HG03354 (cell line): Measurements from ENCODE around the gene USP5.
"Not testable (repeated sequence)": the region's sequence is repeated elsewhere in the genome, so short reads cannot be mapped to it uniquely, and the experiment has no call there.

Source experiments
- ATAC-seq: cut with Tn5 transposase; IDR thresholded peaks from one replicate; pipeline ENCODE4 v1.9.1; 2021; ENCODE audit warnings: mild to moderate bottlenecking; ENCODE audit not compliant: unreplicated experiment, poor library complexity, severe bottlenecking

Gene USP5

GRCh38 chr12:6860942-6861341, 9.0 kb downstream of the USP5 start:
- no peak for ATAC-seq

- ATAC-seq, result no peak
These were observed 9.4 kb downstream of the USP5 start for GRCh38 chr12:6861391-6861790.

GRCh38 chr12:6863033-6863432, 11.1 kb downstream of the USP5 start:
- ATAC-seq, result no peak

DNA sequence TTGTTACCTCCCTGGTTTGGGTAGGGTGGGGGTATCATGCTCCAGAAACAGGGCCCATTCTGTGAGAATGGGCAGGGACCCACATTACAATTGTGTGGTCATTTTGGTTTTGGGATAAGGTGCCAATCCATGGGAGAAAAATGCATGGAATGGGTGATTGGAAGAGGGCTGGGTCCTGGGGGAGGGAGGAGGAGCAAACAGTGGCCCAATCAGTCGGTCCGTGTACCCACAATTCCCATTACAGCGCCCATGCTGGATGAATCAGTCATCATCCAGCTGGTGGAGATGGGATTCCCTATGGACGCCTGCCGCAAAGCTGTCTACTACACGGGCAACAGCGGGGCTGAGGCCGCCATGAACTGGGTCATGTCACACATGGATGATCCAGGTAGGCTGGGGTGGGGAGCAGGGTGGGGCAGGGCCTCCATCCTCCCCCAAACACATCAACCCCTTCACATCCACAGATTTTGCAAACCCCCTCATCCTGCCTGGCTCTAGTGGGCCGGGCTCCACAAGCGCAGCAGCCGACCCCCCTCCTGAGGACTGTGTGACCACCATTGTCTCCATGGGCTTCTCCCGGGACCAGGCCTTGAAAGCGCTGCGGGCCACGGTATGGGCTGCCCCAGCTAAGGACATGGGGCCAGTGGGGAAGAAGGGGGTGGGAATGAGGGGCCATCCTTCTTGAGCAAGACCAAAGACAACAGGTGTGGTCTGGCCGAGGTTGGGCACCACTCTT, 11.8 kb downstream of the USP5 start:
- no peak for ATAC-seq

DNA sequence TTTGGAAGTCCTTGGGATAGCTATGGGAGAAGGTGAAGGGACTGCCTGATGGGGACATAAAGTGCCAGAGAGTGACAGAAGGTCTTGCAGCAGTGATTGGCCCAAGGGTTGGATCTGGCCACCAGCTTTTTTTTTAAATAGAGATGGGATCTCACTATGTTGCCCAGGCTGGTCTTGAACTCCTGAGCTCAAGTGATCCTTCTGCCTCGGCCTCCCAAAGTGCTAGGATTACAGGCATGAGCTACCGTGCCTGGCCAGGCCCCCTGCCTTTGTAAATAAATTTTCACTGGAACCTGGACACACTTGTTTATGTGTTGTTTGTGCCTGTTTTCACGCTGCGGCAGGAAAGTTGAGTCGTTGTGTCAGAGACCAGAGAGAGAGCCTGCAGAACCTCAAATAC, 13.4 kb downstream of the USP5 start:
- not testable (repeated sequence) for ATAC-seq

GRCh38 chr12:6866163-6866919, 14.4 kb downstream of the USP5 start:
- no peak for ATAC-seq

DNA sequence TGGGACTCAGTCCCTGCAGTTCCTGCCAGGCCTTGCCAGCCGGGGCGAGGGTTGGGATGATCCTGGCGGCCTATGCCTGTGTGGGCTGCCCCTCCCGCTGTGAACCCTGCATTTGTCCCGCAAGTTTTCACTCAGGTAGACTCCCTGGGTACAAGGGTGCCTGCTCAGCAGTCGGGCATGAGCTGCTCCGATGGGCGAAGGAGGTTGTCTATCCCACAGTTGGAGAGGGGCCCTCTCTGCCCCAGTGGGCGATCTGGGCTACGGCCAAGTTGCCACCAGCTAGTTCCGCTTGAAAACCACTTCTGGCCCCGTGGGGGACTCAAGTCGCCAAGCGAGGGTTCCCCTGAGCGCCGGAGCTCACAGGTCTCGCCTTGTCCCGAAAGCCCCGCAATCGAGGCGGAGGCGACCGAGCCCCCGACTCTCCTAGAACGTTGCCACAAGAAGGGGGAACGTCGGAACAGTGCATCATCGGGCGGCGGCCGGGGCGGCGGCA, 15.0 kb downstream of the USP5 start:
- peak; percentile 15 for ATAC-seq

GRCh38 chr12:6867413-6868210, 15.7 kb downstream of the USP5 start, which contains the start of gene TPI1:
Gene TPI1 (plus strand): TSS chr12:6867531. CDS start chr12:6867567, 36 bp downstream.
- peak; percentile 66 for ATAC-seq

DNA sequence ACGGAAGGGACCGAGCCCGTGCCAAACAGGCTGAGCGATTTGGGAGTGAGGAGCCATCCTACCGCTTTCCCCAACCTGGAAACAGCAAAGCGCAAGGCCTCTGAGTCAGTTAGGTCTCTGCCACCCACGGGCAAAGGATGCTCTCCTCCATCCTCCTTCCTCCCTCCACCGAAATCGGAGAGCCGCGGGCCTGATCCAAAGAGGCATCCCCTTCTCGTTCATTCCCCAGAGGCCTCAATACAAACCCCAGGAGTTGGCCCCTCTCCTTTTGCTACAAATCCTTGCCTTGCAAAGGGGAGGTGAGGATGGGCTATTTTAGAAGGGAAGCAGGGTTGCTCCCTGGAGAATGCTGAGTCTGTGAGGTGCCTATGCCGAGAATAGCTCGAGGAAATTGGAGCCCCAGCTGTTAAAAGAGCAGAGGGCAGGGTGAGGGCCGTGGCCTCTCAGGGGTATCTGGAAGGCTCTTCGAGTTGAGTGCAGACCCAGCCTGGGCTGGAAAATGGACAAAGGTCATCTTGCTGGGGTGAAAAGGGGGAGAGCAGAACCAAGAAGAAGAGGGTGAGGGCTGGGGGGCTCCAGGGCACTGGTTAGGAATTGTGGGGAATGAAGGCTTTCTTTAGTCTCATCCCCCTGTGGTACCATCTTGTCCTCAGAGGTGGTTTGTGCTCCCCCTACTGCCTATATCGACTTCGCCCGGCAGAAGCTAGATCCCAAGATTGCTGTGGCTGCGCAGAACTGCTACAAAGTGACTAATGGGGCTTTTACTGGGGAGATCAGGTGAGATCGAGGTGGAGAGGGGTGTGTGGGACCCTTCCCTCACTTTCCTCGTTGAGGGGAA, 16.5 kb downstream of the USP5 start:
- no peak for ATAC-seq

DNA sequence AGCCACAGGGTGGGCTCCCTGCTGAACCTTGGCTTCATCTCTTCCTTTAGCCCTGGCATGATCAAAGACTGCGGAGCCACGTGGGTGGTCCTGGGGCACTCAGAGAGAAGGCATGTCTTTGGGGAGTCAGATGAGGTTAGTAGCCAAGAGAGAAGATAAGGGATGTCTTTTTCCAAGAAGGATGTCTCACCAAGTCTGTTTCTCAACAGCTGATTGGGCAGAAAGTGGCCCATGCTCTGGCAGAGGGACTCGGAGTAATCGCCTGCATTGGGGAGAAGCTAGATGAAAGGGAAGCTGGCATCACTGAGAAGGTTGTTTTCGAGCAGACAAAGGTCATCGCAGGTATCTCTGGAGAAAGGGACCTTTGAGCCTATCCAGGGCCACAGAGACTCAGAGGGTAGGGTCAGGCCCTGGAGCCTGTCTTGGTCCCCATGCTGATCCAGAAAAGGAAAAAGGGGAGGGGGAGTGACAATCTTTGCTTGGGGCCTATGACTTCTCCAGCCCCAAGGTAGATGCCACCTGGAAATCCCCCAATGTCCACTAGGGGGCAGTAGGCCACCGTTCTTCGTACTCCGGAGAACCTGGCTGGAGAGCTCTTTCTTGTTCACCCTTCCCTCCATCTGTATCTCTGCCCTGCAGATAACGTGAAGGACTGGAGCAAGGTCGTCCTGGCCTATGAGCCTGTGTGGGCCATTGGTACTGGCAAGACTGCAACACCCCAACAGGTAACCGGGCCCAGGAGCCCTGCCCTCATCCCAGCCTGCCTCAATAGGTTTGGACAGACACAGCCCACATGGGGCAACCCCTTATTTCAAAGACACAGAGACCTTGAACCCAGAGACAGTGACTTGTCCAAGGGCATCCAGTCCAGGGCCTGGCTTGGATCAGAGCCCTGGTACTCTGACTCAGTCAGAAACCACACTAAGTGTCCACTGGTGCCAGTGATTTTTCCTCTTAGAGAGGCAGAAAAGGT, 17.4 kb downstream of the USP5 start:
- no peak for ATAC-seq

DNA sequence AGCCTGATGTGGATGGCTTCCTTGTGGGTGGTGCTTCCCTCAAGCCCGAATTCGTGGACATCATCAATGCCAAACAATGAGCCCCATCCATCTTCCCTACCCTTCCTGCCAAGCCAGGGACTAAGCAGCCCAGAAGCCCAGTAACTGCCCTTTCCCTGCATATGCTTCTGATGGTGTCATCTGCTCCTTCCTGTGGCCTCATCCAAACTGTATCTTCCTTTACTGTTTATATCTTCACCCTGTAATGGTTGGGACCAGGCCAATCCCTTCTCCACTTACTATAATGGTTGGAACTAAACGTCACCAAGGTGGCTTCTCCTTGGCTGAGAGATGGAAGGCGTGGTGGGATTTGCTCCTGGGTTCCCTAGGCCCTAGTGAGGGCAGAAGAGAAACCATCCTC, 18.4 kb downstream of the USP5 start:
- not testable (repeated sequence) for ATAC-seq

DNA sequence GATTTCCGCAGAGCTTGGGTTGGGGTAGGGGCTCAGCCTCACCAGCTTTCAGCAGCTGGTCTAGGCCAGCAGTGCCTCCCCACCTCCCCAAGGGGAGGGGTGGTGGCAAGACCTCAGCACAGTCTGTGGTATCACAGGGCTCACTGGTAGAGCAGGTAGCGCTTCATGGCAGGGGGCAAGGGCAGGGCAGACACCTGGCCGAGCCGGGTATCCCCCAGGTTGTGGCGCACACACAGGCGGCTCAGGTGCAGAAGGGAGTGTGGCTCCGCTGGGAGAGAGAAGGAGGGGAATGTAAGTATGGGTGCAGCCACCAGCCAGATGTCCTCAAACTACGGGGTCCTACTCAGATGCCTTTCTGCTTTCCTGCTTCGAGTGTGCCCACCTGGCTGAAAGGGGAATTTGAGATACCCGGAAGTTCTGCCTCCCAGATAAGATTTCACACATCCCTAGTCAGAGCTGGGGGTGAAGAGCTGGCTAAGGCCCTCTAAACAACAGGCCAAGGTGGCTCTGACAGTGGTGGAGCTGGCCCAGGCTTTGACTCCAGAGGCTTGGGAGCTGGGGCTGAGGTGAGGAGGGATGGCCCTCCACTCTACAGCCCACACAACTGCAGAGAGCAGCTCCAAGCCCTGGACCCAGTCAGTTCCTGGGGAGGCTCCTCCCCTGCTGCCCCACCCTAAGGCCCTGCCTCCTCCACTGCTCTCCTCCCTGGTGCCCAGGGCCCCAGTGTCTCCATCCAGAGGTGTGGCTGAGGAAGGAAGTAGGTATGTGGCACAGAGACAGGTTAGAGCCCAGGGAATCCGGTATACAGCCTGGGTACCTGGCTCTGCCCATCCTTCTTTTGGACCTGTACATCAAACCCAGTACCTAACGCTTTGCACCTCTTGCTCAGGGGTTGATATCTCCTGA, 19.4 kb downstream of the USP5 start:
- no peak for ATAC-seq

- peak; percentile 27 for ATAC-seq
These were observed 20.4 kb downstream of the USP5 start for GRCh38 chr12:6872073-6873048.

- ATAC-seq, result peak; percentile 79
These were observed 21.4 kb downstream of the USP5 start, which contains the start of gene SPSB2 for GRCh38 chr12:6873094-6874014. Gene SPSB2 (minus strand): TSS chr12:6873303. CDS start chr12:6872901, 402 bp downstream.

DNA sequence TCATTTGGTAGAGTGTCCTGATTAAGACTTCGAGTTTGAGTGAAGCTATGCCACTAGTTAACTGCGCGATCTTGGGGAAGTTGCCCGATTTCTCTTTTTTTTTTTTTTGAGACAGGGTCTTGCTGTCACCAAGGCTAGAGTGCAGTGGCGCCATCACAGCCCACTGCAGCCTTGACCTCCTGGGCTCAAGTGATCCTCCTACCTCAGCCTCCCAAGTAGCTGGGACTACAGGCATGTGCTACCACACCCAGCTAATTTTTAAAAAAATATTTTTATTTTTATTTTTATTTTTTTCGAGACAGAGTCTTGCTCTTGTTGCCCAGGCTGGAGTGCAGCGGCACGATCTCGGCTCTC, 22.0 kb downstream of the USP5 start:
- not testable (repeated sequence) for ATAC-seq
